GM21390 (cell line): ENCODE data around the gene SYNDIG1L.

Experiments used
- ATAC-seq: cut with Tn5 transposase; IDR thresholded peaks from one replicate; pipeline ENCODE4 v1.9.1; 2021; ENCODE audit not compliant: unreplicated experiment

Gene SYNDIG1L

DNA sequence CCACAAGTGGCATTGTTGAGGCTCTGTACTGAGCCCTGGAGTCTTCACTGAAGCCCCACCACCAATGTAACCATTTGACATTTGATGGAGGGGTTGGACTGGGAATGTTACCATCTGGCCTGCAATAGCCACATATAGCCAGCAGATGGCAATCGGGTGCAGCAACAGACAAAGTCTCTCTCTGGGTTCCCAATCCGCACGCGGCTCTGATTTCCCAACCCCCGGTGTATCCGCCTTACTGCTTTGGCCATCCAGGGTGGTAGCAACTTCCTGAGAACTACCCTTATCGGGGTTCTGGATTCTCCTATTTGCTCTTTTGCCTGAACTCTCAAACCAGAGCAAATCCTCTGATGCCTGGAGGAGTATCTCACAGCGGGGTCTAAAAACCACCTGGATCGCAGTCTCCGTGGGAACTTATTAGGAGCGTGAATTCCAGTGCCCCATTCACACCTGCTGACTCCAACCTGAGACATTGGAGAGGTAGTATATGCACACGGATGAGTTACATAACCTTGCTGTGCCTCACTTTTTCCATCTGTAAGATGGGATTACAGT is 63.6 kb downstream of the SYNDIG1L start:
- ATAC-seq = no peak

- no peak for ATAC-seq
These were observed 65.8 kb downstream of the SYNDIG1L start for GRCh38 chr14:74360163-74360562.

DNA sequence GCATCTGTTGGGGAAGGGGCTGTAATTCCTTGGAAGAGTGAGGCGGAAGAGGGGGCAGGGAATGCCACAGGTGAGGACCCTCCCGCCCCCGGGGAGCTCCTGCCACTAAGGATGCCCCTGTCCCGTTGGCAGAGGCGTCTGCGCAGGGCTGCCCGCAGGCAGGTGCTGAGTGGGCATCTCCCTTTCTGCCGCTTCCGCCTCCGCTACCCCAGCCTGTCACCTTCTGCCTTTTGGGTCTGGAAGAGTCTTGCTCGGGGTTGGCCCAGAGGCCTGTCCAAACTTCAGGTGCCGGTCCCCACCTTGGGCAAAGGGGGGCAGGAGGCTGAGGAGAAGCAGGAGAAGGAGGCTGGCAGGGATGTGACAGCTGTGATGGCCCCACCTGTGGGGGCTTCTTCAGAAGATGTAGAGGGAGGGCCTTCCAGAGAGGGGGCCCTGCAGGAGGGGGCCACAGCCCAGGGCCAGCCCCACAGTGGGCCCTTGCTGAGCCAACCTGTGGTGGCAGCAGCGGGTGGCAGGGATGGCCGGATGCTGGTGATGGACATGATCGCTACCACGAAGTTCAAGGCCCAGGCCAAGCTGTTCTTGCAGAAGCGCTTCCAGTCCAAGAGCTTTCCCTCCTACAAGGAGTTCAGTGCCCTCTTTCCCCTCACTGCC is 67.7 kb downstream of the SYNDIG1L start:
- no peak for ATAC-seq

DNA sequence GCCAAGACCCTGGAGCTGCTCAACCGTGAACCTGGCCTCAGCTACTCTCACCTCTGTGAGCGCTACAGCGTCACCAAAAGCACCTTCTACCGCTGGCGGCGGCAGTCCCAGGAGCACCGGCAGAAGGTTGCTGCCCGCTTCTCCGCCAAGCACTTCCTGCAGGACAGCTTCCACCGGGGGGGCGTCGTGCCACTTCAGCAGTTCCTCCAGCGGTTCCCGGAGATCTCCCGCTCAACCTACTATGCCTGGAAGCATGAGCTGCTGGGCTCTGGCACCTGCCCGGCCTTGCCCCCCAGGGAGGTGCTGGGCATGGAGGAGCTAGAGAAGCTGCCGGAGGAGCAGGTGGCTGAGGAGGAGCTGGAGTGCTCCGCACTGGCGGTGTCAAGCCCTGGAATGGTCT is 68.4 kb downstream of the SYNDIG1L start:
- no peak for ATAC-seq

- no peak for ATAC-seq
These were observed 69.0 kb downstream of the SYNDIG1L start for GRCh38 chr14:74356892-74357575.
